Right atrium auricular region (tissue), 2 donors: ENCODE data around the gene HSPB7. TPM values are rescaled to one million over a fixed set of nuclear protein-coding genes. Genes with fewer than 3 reads are reported as not detected.

Source experiments
- DNase-seq: peaks from one replicate; pipeline ENCODE4 v3.0.0-alpha.2; 2019; ENCODE audit warnings: low spot score
- H3K27ac ChIP-seq, 2 donors: fragments of 200-600 bp; sonication (generic); 1 replicate in 1 of 2; 2 replicates in 1 of 2; pipeline ENCODE4 v1.5.1; 2016 to 2019
- H3K27me3 ChIP-seq, 2 donors: fragments of 200-600 bp; sonication (generic); one replicate each; pipeline versions ENCODE4 v1.5.1 to v1.6.0; 2017 to 2019
- H3K36me3 ChIP-seq: fragments of 200-600 bp; sonication (generic); one replicate; pipeline ENCODE4 v1.5.1; 2016
- H3K4me1 ChIP-seq, 2 donors: fragments of 200-600 bp; sonication (generic); one replicate each; pipeline versions ENCODE4 v1.5.1 to v1.6.0; 2017 to 2019
- H3K4me3 ChIP-seq, 2 donors: fragments of 200-600 bp; sonication (generic); 1 replicate in 1 of 2; 2 replicates in 1 of 2; pipeline ENCODE4 v1.5.1; 2017 to 2019; ENCODE audit warnings: mild to moderate bottlenecking in 1 of 2, moderate library complexity in 1 of 2
- H3K9me3 ChIP-seq, 2 donors: fragments of 200-600 bp; sonication (generic); one replicate each; pipeline ENCODE4 v1.5.1; 2019
- CTCF ChIP-seq, 2 donors: fragments of 200-600 bp; sonication (generic); IDR thresholded peaks; one replicate each; pipeline ENCODE4 v1.5.1; 2019; ENCODE audit warnings: antibody characterized with exemption in 2 of 2
- total RNA-seq, 2 donors: library from RNA; depleted of rRNA; stranded (reverse); fragments of >200 nt; gene quantifications; one replicate each; pipeline ENCODE4 v1.1.0, GENCODE V29; 2016

HSPB7 gene
- total RNA-seq = 1,000 to 10,000 TPM; 1,082 to 1,229 TPM

DNA sequence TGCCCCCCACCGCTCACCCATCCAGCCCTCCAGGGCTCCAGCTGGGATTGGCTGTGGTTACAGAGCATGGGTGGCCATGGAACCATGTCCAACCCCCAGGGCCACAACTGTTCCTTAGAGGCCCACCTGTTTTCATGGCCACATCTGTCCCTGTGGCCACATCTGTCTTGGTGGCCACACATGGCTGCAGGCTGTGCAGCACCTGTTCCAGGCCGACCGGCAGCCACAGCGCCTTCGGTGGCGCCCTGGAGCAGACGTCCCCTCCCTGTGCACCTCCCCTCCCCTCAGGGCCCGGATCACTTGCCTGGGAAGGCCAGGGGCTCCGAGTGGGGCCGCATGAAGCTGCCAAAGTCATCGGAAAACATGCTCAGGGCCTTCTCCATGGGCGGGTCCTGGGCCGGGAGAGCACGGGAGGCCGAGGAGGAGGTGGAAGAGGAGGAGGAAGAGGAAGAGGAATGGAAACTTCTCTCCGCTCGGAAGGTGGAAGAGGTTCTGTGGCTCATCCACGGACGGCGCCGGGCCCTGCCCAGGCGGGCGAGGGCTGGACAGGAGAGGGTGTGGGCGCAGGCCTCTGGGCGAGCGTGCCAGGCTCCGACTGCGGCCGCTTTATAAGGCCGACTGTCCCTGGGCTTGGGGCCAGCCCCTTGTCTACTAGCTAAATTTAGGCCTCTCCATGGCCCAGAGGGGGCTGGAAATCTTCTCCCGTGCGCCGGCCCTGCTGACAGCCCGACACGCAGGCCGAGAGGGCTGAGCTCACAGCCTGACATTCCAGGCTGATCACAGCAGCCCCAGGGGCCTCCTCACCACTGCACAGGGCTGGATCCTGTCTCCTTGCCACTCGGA, at the start of gene HSPB7:
Gene HSPB7 (minus strand): TSS at position 583 of the 843 bp plus-strand sequence. CDS start 80 bp downstream, at position 503.
- Histone ChIP-seq H3K27me3 (no peaks in the 10 kb centered on the region), H3K27ac (peak within 1 kb of the TSS; percentile 93 to 94), H3K36me3 (peaks cover 31% of the 10 kb centered on the region), H3K4me3 (peak within 1 kb of the TSS; percentile 60 to 68), H3K9me3 (no peaks in the 10 kb centered on the region), H3K4me1 (peaks cover 0 to 66% of the 10 kb centered on the region in 2 donors)
- peak; percentile 91 for DNase-seq
- peak in 1 of 2 donors; percentile 21 for TF ChIP-seq CTCF (IDR thresholded peaks at IDR 0.05)

DNA sequence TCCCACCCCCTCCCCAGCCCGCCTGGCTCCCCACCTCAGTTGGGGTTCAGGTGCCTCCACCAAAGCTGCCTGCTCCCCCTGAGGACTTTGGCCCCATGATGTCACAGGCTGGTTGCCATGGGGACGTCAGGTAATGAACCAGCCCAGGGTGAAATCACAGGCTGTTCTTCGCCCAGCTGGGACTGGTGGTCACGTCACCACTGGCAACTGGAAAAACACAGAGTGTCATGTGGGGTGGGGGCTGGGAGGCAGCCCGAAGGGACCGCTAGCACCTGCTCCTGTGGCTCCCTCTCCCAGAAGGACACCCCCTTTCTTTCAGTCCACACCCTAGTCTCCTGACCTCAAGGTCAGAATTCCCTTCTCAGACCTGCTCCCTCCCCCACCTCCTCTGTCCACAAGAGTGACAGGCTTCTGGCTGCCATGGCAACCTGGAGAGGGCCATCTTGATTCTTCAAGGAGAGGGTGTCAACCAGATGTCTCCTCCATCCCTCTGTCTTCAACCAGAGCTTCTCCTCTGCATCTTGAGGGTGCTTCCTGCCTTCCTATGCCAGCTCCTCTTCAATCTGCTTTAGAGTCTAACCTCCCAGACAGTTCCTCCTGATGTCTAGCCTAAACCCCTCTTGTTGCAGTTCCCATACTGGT, 49.4 kb upstream of the HSPB7 start:
- no peaks in the 10 kb centered on the region for H3K36me3 ChIP-seq
- H3K9me3 ChIP-seq = no peaks in the 10 kb centered on the region
- H3K27me3 ChIP-seq = no peaks in the 10 kb centered on the region
- no peak overlapping the region for H3K4me3 ChIP-seq
- H3K27ac ChIP-seq = no peak overlapping the region
- H3K4me1 ChIP-seq = peaks cover 0 to 32% of the 10 kb centered on the region in 2 donors
- DNase-seq = no peak
- no peak for TF ChIP-seq CTCF (IDR thresholded peaks at IDR 0.05)

- no peak for DNase-seq
- H3K9me3 ChIP-seq = no peaks in the 10 kb centered on the region
- no peaks in the 10 kb centered on the region for H3K27me3 ChIP-seq
- H3K27ac ChIP-seq = no peak overlapping the region
- H3K4me1 ChIP-seq = peaks cover 0 to 32% of the 10 kb centered on the region in 2 donors
- H3K4me3 ChIP-seq = no peak overlapping the region
- no peaks in the 10 kb centered on the region for H3K36me3 ChIP-seq
- TF ChIP-seq CTCF (IDR thresholded peaks at IDR 0.05) = no peak
These were observed 48.4 kb upstream of the HSPB7 start for GRCh38 chr1:16066245-16066644.

- no peaks in the 10 kb centered on the region for H3K9me3 ChIP-seq
- H3K4me1 ChIP-seq = peaks cover 0 to 32% of the 10 kb centered on the region in 2 donors
- no peaks in the 10 kb centered on the region for H3K36me3 ChIP-seq
- H3K4me3 ChIP-seq = no peak overlapping the region
- no peak for TF ChIP-seq CTCF (IDR thresholded peaks at IDR 0.05)
- DNase-seq = no peak
- H3K27me3 ChIP-seq = no peaks in the 10 kb centered on the region
- no peak overlapping the region for H3K27ac ChIP-seq
These were observed 47.4 kb upstream of the HSPB7 start for GRCh38 chr1:16065269-16065576.

DNA sequence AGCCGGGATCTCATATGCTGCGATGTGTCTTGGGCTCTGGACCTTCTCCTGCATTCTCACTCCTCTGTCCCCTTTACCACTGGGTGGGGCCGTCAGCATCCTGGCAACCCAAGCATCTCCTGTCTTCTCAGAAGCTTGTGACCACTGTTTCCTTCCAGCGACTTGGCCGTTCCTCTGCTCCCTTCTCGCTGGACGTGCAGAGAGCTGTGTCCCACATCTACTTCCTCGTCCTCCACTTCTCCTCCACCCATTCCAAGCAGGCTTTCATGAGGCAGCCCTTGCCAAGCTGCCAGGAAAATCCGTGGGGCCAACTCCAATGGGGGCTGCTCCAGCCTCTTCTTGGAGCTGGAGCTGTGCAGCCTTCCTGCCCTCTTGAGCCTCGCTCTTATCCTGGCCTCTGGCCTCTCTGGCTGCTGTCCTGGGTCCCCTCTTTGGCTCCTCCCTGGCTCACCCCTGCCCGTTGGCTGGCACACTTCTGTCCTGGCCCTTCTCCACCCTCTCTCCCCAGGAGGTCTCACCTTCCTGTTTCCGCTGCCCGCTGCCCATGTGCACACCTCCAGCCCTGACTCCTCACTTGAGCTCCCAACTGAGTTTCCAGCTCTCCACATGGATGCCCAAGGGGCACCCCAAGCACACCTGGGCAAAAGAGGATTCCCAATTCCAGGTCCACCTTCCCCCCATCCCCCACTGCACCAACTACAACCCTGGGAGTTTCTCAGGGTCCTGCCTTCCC, 46.9 kb upstream of the HSPB7 start:
- H3K9me3 ChIP-seq = no peaks in the 10 kb centered on the region
- peaks cover 0 to 32% of the 10 kb centered on the region in 2 donors for H3K4me1 ChIP-seq
- H3K36me3 ChIP-seq = no peaks in the 10 kb centered on the region
- no peak for TF ChIP-seq CTCF (IDR thresholded peaks at IDR 0.05)
- DNase-seq = no peak
- no peaks in the 10 kb centered on the region for H3K27me3 ChIP-seq
- no peak overlapping the region for H3K27ac ChIP-seq
- no peak overlapping the region for H3K4me3 ChIP-seq
